Fibroblast of skin of left quadriceps (primary cell): ENCODE results near the gene AUTS2.

ENCODE experiments used
- DNase-seq, 2 experiments: peaks; one replicate each; pipeline ENCODE4 v3.0.0-alpha.2; 2013; ENCODE audit warnings: low read depth in 2 of 2

The AUTS2 gene

DNA sequence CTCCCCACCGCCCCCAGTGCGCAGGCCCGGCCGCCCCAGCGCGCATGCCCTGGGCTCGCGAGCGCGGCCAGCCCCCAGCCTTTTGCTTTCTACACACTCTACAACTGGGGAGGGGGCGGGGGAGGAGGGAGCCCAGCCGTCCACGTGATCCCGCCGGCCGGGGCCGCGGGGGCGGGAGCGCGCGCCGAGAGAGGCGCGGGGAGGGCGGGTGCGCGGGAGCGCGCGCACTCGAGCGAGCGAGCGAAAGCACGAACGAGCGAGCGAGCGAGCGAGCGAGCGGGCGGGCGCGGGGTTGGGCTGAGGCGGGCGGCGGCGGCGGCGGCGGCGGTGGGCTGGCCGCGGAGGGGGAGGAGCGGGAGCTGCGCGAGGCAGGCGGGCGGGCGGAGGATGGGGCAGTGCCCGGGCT is at the start of gene AUTS2:
Gene AUTS2, plus strand, starts transcription at position 395 of the 406 bp plus-strand sequence. CDS start 1,179 bp downstream, outside the sequence.
- DNase-seq = peak; percentile 92

DNA sequence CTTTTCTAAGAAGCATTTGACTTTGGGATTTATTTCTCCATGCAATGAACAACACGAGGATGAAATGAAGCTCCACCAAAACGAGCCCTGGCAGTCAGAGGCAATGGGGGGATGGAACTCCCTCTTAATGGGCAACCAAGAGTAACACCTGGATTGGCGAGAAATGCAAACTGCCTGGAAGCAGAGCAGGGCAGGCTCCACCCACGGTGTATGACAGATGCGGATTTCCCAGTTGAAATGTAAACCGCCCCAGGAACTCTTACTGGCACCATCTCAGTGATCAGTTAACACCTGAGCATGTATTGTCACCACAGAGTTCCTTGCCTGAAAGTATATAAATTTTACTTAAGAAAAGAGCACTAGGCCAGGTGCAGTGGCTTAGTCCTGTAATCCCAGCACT is 47.3 kb upstream of the AUTS2 start:
- no peak for DNase-seq

DNA sequence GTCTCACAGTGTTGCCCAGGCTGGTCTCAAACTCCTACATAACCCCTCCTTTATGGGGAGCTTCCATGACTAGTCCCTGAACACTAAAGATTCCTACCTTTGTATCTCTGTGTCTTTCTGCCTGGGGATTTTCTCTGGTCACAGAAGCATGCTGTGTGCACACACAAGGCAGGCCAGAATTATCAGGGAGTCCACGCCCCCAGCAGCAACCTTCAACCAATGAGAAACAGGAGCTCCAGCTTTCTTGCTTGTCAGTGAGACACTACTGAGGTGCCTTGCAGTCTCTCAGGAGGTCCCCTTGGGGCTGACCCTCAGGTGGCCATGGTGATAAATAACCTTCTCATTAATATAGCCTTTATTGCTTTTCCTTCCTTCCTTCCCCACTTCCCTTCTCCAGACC is 45.1 kb upstream of the AUTS2 start:
- no peak for DNase-seq

DNA sequence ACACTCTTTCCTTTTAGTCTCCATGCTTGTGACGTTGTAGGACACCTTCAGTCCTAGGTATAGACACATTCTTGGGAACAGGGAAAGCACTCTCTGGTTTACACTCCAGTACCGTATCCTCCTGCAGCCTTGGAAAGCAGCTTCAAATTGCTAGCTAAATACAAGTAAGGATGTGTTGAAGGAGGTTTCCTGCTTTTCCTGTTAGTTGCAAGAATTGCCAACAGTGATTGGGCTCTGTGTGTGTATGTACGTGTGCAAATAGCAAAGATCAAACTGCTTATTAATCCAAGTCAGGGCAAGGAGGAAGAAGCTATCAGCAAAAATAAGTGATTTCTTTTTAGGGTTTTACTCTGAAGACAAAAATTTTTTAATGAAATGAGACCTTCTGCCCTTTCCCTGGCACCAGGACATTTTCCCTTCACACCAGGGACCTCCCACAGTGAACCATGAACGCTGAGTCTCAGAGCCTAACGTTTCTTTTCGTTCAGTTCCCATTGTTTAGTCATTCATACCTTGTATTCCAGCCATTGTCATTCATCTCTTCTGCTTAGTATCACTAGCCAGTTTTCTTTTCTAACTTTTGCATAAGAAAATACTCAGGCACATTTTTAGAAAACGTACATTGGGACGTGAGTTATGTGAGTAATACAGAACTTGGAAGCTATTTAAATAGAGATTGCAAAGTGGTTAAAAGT is 36.9 kb upstream of the AUTS2 start:
- no peak for DNase-seq

DNA sequence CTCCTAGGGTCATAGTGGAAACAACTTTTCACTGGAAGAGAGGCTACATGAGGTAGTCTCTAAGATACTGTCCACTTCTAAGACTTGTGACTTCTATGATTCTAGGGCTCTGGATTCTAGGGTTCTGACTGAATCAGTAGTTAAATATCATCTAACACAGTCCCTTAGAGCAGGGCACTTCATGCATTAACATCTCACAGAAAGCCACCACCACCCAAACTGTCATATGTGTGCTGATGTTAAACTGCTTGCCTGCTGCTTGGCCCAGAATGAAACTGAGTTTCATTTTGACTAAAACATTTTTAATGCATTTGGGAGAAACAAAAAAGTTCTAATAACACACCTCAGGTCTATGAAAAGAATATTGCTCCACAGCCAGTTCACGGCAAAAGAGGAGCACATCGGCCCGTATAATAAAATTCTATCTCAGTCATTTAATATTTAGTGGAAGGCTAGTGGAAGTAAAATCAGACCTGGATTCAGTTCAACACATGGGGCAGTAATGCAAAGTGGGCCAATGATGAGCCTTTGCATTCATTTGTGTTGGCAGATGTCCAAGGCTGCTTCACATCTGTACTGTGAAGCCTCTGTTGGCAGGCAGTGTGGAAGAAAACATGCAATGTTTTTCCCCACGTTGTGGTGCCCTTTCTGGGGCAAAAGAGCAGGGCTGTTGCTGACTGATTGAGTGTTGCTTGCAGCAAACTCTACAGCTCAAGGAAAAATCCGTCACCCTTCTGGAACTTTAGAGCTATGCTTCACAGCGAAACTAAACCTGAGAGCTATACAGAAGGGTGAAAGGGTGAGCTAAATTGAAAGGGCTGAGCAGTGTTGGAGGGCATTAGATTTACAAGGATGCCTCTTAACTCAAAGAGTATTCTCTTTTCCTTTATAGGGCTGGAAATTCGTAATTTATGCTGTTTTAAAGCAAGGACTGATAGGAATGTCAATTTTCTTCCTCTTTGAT is 33.5 kb upstream of the AUTS2 start:
- DNase-seq = peak; percentile 58 to 59

DNA sequence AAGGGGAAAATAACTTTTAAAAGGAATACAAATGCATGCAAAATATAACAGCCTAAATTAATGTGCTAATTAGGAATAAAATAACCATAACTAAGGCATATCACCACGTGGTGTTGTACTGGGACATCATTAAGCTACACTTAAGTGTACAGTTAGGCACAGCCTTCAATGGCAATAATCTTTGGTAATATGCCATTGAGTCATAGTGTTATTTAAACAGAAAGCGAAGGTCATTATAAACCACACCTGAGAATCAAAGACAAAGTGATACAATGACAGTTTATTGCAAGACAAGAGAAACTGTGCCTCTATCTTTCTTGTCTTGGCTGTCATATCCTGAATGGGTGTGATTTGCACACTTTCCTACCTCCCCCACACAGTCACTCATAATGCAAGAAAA is 30.5 kb upstream of the AUTS2 start:
- DNase-seq = no peak

DNA sequence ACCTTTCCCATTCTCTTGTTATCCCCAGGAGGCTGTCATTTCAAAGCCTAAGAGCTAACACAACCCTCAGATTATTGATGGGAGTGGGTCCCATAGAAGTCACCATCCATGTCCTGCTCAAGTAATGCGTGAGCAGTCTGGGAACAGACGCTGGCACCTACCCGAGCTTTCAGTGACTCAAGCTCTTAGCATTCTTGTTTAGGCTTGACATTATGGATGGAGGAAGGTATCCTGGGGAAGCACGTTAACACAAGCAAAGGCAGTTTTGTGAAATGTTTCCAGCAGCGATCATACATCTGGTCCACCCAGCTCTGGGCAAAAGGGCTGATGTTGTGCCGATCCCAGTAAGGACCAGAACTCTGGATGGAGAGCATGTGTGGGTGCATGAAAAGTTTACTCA is 30.0 kb upstream of the AUTS2 start:
- DNase-seq = no peak

DNA sequence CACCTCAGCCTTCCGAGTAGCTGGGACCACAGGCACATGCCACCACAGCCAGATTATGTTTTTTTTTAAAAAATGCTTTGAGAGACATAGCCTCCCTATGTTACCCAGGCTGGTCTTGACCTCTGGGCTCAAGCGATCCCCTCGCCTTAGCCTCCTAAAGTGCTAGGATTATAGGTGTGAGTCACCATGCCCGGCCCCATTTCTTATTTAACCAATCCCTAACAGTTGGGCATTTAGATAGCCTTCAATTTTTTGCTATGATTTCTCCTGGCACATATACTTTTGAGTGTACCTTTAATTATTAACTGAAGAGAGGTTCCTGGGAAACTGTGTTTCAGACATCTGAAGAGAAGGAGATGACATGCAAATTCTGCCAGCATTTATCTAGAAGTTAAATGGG is 22.6 kb upstream of the AUTS2 start:
- no peak for DNase-seq

DNA sequence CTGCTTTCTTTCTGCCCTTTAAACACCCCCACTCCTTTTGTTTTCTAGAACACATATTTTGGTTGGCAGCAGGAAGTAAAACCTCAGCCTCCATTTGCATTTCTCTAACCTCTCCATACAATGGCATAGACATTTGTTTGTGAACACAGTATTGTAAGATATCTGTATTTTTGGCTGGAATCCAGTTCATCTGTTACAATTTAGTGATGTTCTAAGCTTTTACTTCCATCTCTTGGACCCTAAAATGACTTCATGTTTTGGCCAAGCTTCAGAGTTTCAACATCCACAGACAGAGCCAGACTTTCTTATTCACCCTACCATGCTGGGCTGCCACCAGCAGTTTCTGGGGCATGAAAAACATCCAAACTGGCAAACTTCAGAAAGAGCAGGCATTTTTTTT is 21.1 kb upstream of the AUTS2 start:
- peak; percentile 31 to 33 for DNase-seq

DNA sequence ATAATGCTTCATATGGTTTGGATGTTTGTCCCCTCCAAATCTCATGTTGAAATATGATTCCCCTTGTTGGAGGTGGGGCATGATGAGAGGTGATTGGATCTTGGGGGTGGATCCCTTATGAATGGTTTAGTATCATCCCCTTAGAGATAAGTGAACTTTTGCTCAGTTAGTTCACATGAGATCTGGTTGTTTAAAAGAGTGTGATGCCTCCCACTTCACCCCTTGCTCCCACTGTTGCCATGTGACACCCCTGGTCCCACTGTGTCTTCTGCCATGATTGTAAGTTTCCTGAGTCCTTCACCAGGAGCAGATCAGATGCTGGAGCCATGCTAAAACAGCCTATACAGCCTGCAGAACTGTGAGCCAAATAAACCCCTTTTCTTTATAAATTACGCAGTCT is 13.1 kb upstream of the AUTS2 start:
- no peak for DNase-seq

DNA sequence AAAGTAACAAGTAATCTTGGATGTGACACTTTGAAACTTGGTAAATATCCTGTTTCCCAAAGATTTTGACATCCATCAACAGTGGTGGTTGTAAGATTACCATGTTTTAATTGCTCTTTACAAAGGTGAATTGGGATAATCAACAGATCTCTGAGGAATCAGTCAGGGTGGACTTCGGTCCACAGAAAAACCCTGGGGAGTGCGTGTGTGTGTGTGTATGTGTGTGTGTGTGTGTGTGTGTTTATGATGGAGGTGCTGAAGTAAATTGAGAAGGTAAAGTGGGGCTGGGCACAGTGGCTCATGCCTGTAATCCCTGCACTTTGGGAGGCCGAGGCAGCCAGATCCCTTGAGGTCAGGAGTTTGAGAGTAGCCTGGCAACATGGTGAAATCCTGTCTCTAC is 12.0 kb upstream of the AUTS2 start:
- DNase-seq = no peak

DNA sequence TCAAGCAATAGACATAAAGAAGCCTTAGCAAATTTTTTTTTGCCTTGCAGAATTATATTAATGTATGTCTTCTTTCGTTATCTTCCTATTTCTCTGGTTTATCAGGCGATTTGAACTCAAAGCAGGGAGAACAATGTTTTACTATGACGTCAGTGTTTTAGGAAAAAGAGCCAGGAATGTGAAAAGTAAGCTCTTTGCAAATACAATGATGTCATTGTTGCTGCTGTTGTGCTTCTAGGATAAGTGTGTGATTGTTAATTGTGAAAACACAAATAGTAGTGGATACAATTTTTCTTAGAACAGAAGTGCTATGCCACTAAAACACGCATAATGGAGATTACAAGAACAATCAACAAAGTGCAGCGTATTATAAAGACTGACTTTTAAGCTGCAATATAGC is 9.5 kb upstream of the AUTS2 start:
- DNase-seq = no peak

DNA sequence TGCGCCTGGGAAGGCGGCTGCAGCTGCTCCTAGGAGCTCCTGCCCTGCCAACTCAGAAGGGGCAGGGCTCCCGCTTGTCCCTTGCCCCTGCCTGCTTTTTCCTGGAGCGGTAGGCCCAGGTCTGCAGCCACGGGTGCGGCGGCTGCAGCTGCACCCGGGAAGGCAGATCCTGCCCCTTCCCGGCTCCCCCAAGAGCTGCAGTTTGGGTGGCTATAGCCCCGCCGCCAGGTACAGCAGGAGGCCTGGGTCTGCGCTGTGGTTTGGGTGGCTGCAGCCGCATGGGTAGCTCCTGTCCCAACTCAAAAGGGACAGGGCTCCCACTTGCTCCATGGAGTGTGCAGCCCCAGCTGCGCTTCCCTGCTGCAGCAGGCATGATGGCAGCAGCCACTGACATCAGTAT is 6.5 kb upstream of the AUTS2 start:
- no peak for DNase-seq

DNA sequence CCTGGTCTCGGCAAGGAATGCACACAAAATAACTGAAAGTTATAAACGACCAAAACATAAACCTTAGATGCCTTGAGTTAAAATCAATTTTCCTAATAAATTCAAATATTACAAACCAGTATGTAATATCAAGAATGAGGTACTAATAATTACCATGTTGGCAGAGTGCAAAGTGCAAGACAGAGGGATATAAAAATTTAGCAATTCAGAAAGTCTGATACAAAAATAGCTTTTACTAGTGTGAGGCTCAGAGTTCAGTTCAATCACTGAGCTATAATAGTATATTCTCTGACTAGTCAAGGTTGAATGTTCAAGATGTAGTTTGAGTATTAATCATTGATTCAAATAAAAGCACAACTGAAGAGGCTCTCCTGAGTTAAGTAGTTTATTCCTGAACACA is 4.8 kb upstream of the AUTS2 start:
- no peak for DNase-seq

DNA sequence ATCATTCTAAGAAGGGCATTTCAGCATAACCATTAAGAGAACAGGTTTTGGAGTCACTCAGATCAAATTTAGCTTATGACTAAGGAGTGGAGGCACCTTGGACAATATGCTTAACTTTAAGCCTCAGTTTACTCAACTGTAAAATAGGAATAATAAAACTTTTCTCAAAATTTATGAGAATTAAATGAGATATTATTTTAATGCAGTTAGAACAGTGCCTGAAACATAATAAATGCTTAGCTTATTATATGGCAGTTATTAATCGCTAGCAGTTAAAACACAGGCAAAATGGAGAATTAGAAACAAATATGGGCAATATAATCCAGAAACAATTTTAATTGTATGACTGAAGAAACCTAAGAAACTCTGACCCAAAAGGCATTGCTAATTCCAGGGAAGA is 2.9 kb upstream of the AUTS2 start:
- no peak for DNase-seq

DNA sequence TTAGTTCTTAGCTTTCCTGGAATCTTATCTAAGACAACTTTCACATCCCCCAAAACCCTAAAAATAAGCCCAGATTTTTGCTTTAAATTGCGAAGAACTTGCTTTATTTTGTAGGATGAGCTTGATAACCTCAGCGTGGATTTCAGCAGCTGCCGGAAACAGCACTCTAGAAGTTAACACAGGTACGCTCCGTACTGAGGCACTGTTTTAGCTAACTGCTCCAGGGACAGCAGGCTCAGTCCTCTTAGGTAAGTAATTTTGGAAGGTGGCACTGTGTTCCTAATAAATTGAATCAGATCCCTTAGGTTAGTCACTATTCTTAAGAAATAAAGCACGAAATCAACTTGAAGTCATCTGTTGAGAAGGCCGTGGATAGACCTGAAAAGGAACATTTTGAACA is 2.2 kb upstream of the AUTS2 start:
- DNase-seq = no peak

DNA sequence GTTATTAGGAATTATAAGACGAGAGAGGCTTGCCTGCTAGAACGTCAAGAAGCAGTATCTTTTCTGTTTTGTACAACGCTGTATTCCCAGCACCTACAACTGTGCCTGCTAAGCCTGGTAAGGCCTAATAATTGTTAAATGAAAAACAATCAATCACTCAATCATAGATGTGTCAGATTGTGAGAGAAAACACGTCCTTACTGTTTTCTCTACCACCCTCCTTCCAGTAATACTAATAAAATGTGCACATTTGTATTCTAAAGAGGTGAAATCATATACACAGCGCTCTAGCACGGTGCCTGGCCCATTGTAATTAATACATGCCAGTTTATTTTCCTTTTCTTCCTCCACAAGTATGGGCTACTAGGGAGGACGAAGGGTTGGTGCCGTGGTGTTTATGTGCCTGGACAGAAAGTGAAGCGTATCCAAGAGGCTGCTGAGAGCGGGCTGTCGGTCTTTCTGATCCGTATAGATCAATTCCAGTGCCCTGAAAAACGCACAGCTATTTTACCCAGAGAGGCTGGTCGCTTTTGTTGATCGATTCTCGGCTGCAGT is 1.5 kb upstream of the AUTS2 start:
- DNase-seq = no peak

DNA sequence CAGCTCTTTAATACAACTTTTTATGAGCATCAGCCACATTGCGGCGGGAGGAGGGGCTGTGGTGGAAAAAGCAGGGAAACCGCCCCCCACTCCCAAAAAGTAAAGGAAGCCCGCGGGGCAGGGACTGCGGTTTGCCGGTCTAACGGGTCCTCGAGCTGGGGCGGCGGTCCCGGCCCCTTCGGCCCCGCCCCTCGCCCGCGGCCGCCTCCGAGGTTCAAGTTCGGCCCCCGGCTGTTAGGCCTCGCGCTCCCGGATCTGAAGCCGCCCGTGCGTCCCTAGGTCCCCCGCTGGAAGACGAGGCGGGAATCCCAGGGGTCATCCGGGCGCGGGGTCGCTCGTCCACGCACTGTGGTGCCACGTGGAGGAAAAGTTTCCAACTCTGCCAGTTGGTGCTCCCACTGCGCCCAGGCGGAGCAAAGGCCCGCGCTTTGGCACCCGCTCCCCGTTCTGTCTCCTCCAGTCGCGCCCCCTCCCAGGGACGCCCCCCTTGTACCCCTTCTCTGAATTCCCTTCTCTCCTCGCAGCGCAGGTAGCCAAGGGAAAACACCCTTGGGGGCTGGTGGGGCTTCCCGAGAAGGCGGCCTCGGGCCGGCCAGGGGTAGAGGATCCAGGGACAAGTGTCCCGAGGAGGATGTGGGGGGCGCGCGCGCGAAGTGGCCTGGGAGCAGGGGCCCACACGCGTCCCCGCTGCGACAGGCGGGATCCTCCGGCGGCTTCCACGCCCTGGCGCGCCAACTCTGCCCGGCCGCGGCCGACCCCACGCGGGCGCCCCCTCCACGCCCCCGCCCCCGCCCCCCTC is 798 bp upstream of the AUTS2 start:
- no peak for DNase-seq

DNA sequence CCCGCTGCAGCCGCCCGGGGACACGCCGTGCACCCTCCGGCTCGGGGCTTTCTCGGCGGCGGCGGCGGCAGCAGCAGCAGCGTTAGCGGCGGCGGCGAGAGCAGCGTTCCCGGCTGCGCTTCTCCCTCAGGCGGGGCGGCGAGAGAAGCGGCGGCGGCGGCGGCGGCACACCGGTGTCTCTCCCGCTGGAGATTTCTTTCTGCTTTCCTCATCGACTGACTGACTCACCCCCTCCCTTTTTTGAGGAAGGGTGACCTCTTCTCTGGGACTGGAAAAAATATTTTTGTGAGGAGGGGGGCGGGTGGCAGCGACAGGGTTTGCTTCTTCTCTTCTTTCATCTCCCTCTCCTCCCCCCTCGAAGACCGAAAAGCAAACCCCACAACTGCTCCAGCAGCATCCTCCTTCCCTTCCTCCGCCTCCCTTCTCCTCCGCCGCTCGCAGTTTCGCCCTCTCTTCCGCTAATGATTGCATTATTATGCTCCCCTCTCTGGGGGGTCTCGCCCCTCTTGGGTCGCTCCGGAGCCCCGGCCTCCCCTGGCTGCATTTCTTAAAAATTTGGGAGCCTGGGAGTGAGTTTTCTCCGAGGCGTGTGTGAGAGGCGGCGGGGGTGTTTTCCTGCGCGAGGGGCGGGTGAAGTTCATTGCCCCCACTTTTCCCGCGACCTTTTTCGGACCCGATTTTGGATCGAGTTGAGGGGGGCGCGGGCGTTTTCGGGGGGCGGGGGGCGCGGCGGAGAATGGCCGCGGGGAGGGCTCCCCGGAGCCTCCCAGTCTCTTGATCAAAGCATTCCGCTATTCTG is 411 bp downstream of the AUTS2 start:
- peak; percentile 22 to 32 for DNase-seq

DNA sequence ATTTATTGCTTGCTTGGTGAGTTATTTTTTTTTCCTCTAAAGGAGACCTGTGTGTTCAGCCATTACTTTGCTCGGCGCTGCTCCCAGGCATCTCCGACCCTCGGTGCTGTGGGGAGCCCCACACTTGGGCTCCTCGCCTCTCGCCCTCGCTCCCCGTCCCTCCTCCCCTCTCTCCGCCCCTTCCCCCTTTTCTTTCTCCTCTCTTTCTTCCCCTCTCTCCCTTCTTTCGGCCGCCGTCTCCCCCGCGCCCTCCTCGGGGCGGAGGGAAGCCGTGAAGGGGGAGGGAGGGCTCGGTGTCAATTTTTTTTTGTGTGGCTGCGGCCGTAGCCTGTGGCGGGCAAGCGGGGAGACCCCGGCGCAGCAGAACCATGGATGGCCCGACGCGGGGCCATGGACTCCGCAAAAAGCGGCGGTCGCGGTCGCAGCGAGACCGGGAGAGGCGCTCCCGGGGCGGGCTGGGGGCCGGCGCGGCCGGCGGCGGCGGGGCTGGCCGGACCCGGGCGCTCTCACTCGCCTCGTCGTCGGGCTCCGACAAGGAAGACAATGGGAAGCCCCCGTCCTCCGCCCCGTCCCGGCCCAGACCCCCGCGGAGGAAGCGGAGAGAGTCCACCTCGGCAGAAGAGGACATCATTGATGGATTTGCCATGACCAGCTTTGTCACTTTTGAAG is 1.1 kb downstream of the AUTS2 start:
- DNase-seq = no peak
